GM04503 (cell line): ENCODE data around the gene ABCA13.
"Not testable (repeated sequence)": the region's sequence is repeated elsewhere in the genome, so short reads cannot be mapped to it uniquely, and the experiment has no call there.

Source experiments
- DNase-seq: peaks from one replicate; pipeline ENCODE4 v3.0.0-alpha.2; 2012; ENCODE audit warnings: low read depth

Gene ABCA13

DNA sequence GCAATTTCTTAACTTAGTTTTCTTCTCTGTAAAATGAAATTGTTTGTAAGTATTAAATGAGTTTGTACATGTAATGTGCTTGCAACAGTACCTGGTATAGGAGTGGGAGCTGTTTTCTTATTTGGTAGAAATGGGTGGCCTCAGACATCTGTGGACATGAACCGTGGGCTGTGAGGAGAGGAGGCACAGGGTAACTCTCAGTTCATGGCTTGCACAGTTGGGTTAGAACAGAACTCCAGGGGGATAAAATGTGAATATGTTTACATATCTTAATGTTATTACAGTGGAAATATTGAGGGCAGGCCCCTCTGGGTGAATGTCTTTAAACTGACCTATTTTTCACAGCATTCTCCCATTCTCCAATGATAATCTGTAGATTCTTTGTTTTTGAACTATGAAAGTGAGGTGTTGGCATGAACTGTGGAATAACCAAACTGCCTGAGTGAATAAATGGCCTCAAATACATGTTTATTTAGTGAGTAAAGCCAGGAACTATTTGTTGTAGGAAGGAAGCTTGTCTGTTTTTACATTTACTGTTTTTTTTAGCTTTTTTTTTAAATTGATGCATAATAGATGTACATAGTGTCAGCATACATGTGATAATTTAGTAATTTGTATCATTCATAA is 2.6 kb downstream of the ABCA13 start:
- no peak for DNase-seq

DNA sequence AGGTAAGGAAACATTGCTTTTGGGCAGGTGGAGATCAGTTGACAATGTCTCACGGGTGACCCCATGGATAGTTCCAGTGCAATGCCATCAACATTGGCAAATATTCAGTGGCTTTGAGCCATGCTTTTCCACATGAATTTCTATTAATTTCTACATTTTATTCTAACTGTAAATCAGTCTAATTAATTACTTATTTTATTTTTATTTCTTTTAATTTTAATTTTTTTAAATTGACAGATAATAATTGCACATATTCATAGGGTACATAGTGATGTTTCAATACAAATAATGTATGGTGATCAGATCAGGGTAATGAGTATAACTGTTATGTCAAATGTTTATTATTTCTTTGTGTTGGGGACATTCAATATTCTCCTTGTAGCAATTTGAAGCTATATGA is 3.8 kb downstream of the ABCA13 start:
- no peak for DNase-seq

GRCh38 chr7:48176356-48176893 is 5.2 kb downstream of the ABCA13 start:
- no peak for DNase-seq

DNA sequence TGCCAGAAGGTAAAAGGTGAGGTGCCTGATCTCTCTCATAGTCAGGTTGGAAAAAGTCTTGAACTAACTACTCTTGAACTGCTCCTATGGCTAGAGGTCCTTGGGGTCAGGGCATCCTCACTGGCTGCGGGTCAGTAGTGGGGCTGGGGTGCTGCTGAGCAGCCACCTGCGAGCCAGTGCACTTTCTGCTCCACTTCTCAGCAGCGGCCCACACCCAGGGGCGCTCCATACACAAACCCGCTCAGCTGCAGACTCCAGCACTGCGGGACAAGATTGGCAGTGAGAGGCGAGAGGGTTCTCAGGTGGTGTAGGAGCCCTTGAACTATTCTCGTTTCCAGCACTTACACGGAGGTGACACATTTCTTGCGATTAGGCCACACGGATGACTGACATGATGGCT is 6.0 kb downstream of the ABCA13 start:
- no peak for DNase-seq

DNA sequence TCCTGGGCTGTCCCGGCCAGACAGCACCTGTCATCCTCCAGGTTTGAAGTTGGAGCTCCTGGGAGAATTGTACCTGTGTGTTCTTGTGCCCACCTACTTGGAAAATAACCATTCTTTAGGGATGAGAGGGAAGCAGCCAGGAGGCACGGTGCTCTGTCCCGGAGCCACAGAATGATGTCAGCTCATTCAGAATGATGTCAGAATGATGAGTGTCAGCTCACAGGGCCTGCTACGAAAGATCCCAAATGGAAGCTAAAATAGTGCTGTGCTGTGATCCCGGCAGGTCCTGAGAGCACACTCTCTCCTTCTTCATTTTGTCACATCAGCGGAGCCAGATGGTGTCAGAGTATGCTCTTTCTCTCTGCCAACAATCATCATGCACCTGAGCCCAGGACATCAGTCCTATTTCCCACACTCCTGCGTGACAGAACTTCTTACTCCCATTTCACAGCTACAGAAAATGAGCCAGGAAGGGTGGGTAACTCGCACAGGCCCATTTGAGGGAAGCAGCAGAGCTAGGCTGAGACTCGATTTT is 8.3 kb downstream of the ABCA13 start:
- DNase-seq: no peak

DNA sequence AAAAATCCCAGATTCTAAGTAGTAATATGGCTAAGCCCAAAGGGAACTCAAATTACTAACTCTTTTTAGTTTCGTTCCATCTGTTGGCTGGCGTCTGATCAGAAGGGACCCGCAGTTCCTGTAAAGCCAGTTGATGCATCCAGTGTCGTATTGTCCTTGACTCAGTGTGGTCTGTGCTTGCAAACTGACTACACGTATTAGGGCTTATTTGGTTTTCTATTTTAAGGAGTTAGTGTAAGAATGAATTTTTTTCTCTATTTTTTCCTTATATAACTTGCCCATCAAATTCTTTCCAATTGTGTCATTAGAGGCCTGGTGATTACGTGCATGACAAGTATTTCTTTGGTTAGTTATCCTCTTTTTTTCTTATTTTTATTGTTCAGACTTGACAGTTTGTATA is 9.7 kb downstream of the ABCA13 start:
- DNase-seq: peak; percentile 61

- DNase-seq: peak; percentile 39
Observed at GRCh38 chr7:48182718-48183369, 11.6 kb downstream of the ABCA13 start.

GRCh38 chr7:48183370-48183743 is 12.1 kb downstream of the ABCA13 start:
- DNase-seq: peak; percentile 24

DNA sequence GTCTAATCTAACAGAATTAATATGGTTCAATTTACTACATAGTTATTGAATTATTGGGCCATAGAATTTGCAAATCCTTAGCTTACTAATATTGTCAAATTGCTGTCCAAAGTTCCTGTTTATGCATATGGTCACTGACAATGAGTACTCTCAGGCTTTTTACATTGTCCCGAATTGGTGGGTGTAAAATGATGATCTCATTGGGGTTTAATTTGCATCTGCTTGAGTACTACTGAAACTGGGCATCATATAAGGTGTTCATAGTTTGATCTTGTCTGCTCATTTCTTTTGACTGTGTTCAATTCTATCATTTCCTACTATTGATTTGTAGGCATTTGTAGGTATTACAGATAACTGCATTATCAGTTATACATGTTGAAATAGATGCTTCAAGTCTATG is 12.7 kb downstream of the ABCA13 start:
- no peak for DNase-seq

- no peak for DNase-seq
Observed at GRCh38 chr7:48188776-48189520, 17.7 kb downstream of the ABCA13 start.

GRCh38 chr7:48192996-48193395 is 21.7 kb downstream of the ABCA13 start:
- no peak for DNase-seq

DNA sequence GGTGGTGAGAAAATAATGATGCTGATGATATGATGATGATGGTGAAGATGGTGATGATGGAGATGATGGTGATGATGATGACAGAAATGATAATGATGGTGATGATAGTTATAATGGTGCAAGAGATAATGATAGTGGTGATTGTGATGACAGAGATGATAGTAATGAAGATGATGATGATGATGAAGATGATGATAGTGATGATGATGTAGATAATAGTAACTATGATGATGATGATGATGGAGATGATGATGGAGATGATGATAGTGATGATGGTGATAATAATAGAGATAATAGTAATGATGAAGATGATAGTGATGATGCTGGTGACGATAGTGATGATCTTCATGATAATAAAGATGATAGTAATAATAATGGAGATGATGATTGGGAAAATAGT is 22.2 kb downstream of the ABCA13 start:
- no peak for DNase-seq

GRCh38 chr7:48200946-48201589 is 29.8 kb downstream of the ABCA13 start:
- not testable (repeated sequence) for DNase-seq

DNA sequence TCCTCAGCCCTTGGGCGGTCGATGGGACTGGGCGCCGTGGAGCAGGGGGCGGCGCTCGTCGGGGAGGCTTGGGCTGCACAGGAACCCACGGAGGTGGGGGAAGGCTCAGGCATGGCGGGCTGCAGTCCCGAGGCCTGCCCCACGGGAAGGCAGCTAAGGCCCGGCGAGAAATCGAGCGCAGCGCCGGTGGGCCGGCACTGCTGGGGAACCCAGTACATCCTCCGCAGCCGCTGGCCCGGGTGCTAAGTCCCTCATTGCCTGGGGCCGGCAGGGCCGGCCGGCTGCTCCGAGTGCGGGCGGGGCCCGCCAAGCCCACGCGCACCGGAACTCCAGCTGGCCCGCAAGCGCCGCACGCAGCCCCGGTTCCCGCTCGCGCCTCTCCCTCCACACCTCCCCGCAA is 31.7 kb downstream of the ABCA13 start:
- not testable (repeated sequence) for DNase-seq

GRCh38 chr7:48207155-48207675 is 36.0 kb downstream of the ABCA13 start:
- no peak for DNase-seq

GRCh38 chr7:48209004-48209600 is 37.8 kb downstream of the ABCA13 start:
- DNase-seq: no peak

GRCh38 chr7:48213226-48213625 is 42.0 kb downstream of the ABCA13 start:
- no peak for DNase-seq

- no peak for DNase-seq
Observed at GRCh38 chr7:48217266-48217665, 46.0 kb downstream of the ABCA13 start.

GRCh38 chr7:48217753-48218152 is 46.5 kb downstream of the ABCA13 start:
- DNase-seq: no peak

- no peak for DNase-seq
Observed at GRCh38 chr7:48224042-48224441, 52.8 kb downstream of the ABCA13 start.

DNA sequence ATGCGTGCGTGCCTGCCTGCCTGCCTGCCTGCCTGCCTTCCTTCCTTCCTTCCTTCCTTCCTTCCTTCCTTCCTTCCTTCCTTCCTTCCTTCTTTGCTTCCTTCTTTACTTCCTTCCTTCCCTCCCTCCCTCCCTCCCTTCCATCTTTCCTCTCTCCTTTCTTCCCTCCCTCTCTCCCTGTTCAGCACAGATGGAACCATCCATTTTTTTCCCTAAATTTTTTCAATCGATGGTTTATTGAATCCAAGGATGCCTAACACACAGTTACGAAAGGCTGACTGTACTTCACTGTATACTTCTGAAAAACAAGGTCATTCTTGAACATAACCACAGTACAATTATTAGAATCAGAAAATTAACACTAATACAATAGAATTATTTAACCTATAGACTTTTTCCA is 53.8 kb downstream of the ABCA13 start:
- DNase-seq: no peak

GRCh38 chr7:48237354-48237753 is 66.1 kb downstream of the ABCA13 start:
- no peak for DNase-seq
